HG02571 (cell line): ENCODE results near the gene SFXN5.
A peak's percentile ranks its signal among the peaks of the same experiment; 100 is the strongest.
"Not testable (repeated sequence)": the region's sequence is repeated elsewhere in the genome, so short reads cannot be mapped to it uniquely, and the experiment has no call there.

ENCODE experiments used
- ATAC-seq: cut with Tn5 transposase; IDR thresholded peaks from one replicate; pipeline ENCODE4 v1.9.1; 2021; ENCODE audit warnings: mild to moderate bottlenecking, moderate library complexity; ENCODE audit not compliant: unreplicated experiment

Gene SFXN5

GRCh38 chr2:72914589-72915319 lies 156.8 kb downstream of the SFXN5 start:
- no peak for ATAC-seq

- ATAC-seq = no peak
These were observed 157.3 kb downstream of the SFXN5 start for GRCh38 chr2:72914206-72914559.

GRCh38 chr2:72913486-72914205 lies 157.9 kb downstream of the SFXN5 start:
- ATAC-seq = no peak

- ATAC-seq = no peak
These were observed 160.3 kb downstream of the SFXN5 start for GRCh38 chr2:72911256-72911655.

GRCh38 chr2:72908741-72909140 lies 162.8 kb downstream of the SFXN5 start:
- no peak for ATAC-seq

GRCh38 chr2:72907369-72907768 lies 164.1 kb downstream of the SFXN5 start:
- ATAC-seq = not testable (repeated sequence)

- no peak for ATAC-seq
These were observed 170.1 kb downstream of the SFXN5 start for GRCh38 chr2:72901426-72901825.

- ATAC-seq = no peak
These were observed 171.2 kb downstream of the SFXN5 start for GRCh38 chr2:72900191-72900825.

- no peak for ATAC-seq
These were observed 173.0 kb downstream of the SFXN5 start for GRCh38 chr2:72898585-72898906.

GRCh38 chr2:72897785-72898584 lies 173.5 kb downstream of the SFXN5 start:
- no peak for ATAC-seq

GRCh38 chr2:72896446-72896845 lies 175.1 kb downstream of the SFXN5 start:
- no peak for ATAC-seq

GRCh38 chr2:72895759-72896281 lies 175.7 kb downstream of the SFXN5 start:
- ATAC-seq = no peak

GRCh38 chr2:72895154-72895553 lies 176.4 kb downstream of the SFXN5 start:
- ATAC-seq = no peak

- no peak for ATAC-seq
These were observed 177.0 kb downstream of the SFXN5 start for GRCh38 chr2:72894514-72894913.

GRCh38 chr2:72893594-72894319 lies 177.8 kb downstream of the SFXN5 start:
- peak; percentile 49 for ATAC-seq

- peak; percentile 59 for ATAC-seq
These were observed 178.9 kb downstream of the SFXN5 start for GRCh38 chr2:72892506-72893173.
